Measurements from ENCODE around the gene UBE2R2. TPM values are rescaled to one million over a fixed set of nuclear protein-coding genes. Genes with fewer than 3 reads are reported as not detected.
"Not testable (repeated sequence)": the region's sequence is repeated elsewhere in the genome, so short reads cannot be mapped to it uniquely, and the experiment has no call there.

The UBE2R2 gene
- polyA plus RNA-seq, 3 donors: 30.5 to 50.1 (median 37.2) TPM

DNA sequence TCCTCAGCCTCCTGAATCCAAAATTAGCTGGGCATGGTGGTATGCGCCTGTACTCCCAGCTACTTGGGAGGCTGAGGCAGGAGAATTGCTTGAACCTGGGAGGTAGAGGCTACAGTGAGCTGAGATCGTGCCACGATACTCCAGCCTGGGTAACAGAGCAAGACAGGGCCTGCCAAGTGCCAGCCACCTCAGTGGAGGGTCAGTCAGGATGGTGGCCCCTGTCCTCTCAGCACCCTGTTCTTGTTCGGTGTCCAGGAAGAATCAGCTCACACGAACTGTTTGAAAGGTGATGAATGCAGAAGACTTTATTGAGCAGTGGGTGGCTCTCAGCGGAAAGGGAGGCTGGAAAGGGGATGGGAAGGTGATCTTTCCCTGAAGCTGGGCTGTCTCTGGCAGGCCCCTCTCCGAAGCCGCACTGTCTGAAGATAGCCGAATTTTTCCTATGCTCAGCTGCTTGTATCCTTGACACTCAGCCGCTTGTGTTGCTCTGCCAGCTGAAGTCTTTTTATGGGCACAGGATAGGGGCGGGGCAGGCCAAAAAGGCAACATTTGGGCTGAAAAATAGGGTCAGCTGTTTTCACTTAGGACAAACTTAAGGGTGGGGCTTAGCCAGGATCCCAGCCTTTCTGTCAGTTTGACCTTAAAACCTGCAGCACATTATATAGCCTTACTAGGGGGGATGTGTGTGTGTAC is 50.9 kb downstream of the UBE2R2 start:
- Histone ChIP-seq H3K27me3 (ENCODE audit: control insufficient read depth in 2 of 2, insufficient read depth in 2 of 2, low read length in 2 of 2) (no peaks in the 10 kb centered on the region), H3K79me2 (ENCODE audit: insufficient read depth, low read length) (peaks cover 97% of the 10 kb centered on the region), H4K20me1 (ENCODE audit: insufficient read depth, low read length) (peaks cover 99% of the 10 kb centered on the region), H3K4me2 (replicated peaks; ENCODE audit: extremely low read depth, low read length, poor library complexity, severe bottlenecking) (no peak overlapping the region), H3K4me1 (ENCODE audit: control insufficient read depth in 1 of 2, insufficient read depth in 2 of 2, low read length in 2 of 2) (peaks cover 11 to 15% of the 10 kb centered on the region in 2 donors), H3K9me3 (replicated peaks in 1 of 2; ENCODE audit: control insufficient read depth in 1 of 2, insufficient read depth in 1 of 2, low read length in 2 of 2) (no peaks in the 10 kb centered on the region), H3K36me3 (replicated peaks in 1 of 2; ENCODE audit: control insufficient read depth in 1 of 2, insufficient read depth in 2 of 2, low read length in 2 of 2) (peaks cover 10 to 15% of the 10 kb centered on the region in 2 donors), H3K27ac (ENCODE audit: low read depth in 1 of 2, low read length in 2 of 2) (peak overlapping the region in 1 of 2 donors; percentile 61), H2AFZ (ENCODE audit: insufficient read depth, low read depth, low read length, poor library complexity, severe bottlenecking) (no peak overlapping the region), H3K4me3 (replicated peaks in 1 of 3; ENCODE audit: low read depth in 2 of 3, low read length in 3 of 3) (no peak overlapping the region), H3K9ac (ENCODE audit: insufficient read depth, low read length, poor library complexity, severe bottlenecking) (no peak overlapping the region)
- no peak overlapping the region for H3K4me3 Mint-ChIP-seq
- 94% methylated on average over 10 of the region's 11 CpGs for WGBS (ENCODE audit: insufficient coverage)
- H3K27ac Mint-ChIP-seq: peak overlapping the region; percentile 23 to 91 (median 50)
- H3K9me3 Mint-ChIP-seq: peaks cover 0 to 2% (median 0%) of the 10 kb centered on the region in 7 donors
- no peak for DNase-seq
- intact Hi-C loops (cut with micrococcal nuclease): no loop called here
- peaks cover 7 to 35% of the 10 kb centered on the region in 2 donors for H3K36me3 Mint-ChIP-seq
- H3K4me1 Mint-ChIP-seq: peaks cover 19% of the 10 kb centered on the region
- TF ChIP-seq, protein P1, sequence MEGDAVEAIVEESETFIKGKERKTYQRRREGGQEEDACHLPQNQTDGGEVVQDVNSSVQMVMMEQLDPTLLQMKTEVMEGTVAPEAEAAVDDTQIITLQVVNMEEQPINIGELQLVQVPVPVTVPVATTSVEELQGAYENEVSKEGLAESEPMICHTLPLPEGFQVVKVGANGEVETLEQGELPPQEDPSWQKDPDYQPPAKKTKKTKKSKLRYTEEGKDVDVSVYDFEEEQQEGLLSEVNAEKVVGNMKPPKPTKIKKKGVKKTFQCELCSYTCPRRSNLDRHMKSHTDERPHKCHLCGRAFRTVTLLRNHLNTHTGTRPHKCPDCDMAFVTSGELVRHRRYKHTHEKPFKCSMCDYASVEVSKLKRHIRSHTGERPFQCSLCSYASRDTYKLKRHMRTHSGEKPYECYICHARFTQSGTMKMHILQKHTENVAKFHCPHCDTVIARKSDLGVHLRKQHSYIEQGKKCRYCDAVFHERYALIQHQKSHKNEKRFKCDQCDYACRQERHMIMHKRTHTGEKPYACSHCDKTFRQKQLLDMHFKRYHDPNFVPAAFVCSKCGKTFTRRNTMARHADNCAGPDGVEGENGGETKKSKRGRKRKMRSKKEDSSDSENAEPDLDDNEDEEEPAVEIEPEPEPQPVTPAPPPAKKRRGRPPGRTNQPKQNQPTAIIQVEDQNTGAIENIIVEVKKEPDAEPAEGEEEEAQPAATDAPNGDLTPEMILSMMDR (IDR thresholded peaks at IDR 0.05): no peak
- H3K27me3 Mint-ChIP-seq (ENCODE audit: low read depth in 3 of 3): peaks cover 0 to 3% (median 0%) of the 10 kb centered on the region in 3 donors

DNA sequence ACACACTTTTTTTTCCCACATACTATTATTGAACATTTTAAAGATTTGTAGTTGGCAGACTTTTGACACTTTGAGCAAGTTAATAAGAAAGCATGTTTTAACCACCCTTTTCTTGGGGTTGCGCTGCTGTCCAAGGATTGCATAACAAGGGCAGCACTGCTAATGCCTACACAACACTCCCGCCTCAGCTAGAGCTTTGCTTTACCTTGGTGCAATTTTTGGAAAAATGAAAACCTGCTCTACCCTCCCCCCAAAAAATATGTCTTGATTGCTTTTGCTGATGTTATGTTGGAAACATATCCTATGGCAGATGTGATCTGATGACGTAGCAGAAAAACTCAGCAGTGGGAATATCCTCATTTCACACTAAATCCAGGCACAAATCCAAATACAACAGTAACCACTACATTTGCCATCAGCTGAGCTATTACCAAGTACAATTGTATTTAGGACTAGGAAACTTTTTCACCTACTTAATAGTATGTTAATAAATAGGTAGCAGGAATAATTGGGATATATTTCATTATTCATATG is 51.5 kb downstream of the UBE2R2 start:
- H3K4me3 ChIP-seq (replicated peaks in 1 of 3; ENCODE audit: low read depth in 2 of 3, low read length in 3 of 3): no peak overlapping the region
- Mint-ChIP-seq H3K4me1 (peaks cover 19% of the 10 kb centered on the region), H3K36me3 (peaks cover 7 to 29% of the 10 kb centered on the region in 2 donors), H3K27me3 (ENCODE audit: low read depth in 3 of 3) (peaks cover 0 to 2% (median 0%) of the 10 kb centered on the region in 3 donors), H3K27ac (peak overlapping the region in 4 of 7 donors; percentile 23 to 91 (median 42)), H3K4me3 (no peak overlapping the region), H3K9me3 (peaks cover 0 to 2% (median 0%) of the 10 kb centered on the region in 7 donors)
- no CpG with 5 or more reads among the region's 3 CpGs for WGBS (ENCODE audit: insufficient coverage)
- no peak overlapping the region for H3K9ac ChIP-seq (ENCODE audit: insufficient read depth, low read length, poor library complexity, severe bottlenecking)
- H3K79me2 ChIP-seq (ENCODE audit: insufficient read depth, low read length): peaks cover 97% of the 10 kb centered on the region
- no peaks in the 10 kb centered on the region for H3K9me3 ChIP-seq (replicated peaks in 1 of 2; ENCODE audit: control insufficient read depth in 1 of 2, insufficient read depth in 1 of 2, low read length in 2 of 2)
- H4K20me1 ChIP-seq (ENCODE audit: insufficient read depth, low read length): peaks cover 99% of the 10 kb centered on the region
- no peak overlapping the region for H3K4me2 ChIP-seq (replicated peaks; ENCODE audit: extremely low read depth, low read length, poor library complexity, severe bottlenecking)
- intact Hi-C loops (cut with micrococcal nuclease): no loop called here
- peak overlapping the region in 1 of 2 donors; percentile 61 for H3K27ac ChIP-seq (ENCODE audit: low read depth in 1 of 2, low read length in 2 of 2)
- peaks cover 11 to 15% of the 10 kb centered on the region in 2 donors for H3K4me1 ChIP-seq (ENCODE audit: control insufficient read depth in 1 of 2, insufficient read depth in 2 of 2, low read length in 2 of 2)
- TF ChIP-seq, protein P1 (IDR thresholded peaks at IDR 0.05): no peak
- peaks cover 10% of the 10 kb centered on the region in 2 donors for H3K36me3 ChIP-seq (replicated peaks in 1 of 2; ENCODE audit: control insufficient read depth in 1 of 2, insufficient read depth in 2 of 2, low read length in 2 of 2)
- H2AFZ ChIP-seq (ENCODE audit: insufficient read depth, low read depth, low read length, poor library complexity, severe bottlenecking): no peak overlapping the region
- no peaks in the 10 kb centered on the region for H3K27me3 ChIP-seq (ENCODE audit: control insufficient read depth in 2 of 2, insufficient read depth in 2 of 2, low read length in 2 of 2)
- no peak for DNase-seq

DNA sequence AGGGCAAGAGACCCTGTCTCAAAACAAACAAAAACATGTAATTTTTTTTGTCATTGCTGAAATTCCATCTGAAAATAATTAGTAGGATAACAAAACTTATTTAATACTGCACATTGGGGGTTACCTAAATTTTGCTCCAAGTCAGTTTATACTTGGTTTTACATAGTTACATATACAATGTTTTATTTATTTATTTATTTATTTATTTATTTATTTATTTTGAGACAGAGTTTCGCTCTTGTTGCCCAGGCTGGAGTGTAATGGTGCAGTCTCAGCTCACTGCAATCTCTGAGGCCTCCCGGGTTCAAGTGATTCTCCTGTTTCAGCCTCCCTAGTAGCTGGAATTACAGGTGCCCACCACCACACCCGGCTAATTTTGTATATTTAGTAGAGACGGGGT is 52.3 kb downstream of the UBE2R2 start:
- H3K9me3 ChIP-seq (replicated peaks in 1 of 2; ENCODE audit: control insufficient read depth in 1 of 2, insufficient read depth in 1 of 2, low read length in 2 of 2); H3K9me3 Mint-ChIP-seq; H2AFZ ChIP-seq (ENCODE audit: insufficient read depth, low read depth, low read length, poor library complexity, severe bottlenecking); DNase-seq; H3K27me3 Mint-ChIP-seq (ENCODE audit: low read depth in 3 of 3); H3K27ac Mint-ChIP-seq; H3K4me2 ChIP-seq (replicated peaks; ENCODE audit: extremely low read depth, low read length, poor library complexity, severe bottlenecking); H3K9ac ChIP-seq (ENCODE audit: insufficient read depth, low read length, poor library complexity, severe bottlenecking); H3K4me3 ChIP-seq (replicated peaks in 1 of 3; ENCODE audit: low read depth in 2 of 3, low read length in 3 of 3); H3K4me3 Mint-ChIP-seq; H3K36me3 ChIP-seq (replicated peaks in 1 of 2; ENCODE audit: control insufficient read depth in 1 of 2, insufficient read depth in 2 of 2, low read length in 2 of 2); intact Hi-C loops (cut with micrococcal nuclease); H3K27me3 ChIP-seq (ENCODE audit: control insufficient read depth in 2 of 2, insufficient read depth in 2 of 2, low read length in 2 of 2); H3K27ac ChIP-seq (ENCODE audit: low read depth in 1 of 2, low read length in 2 of 2): not testable (repeated sequence)
- WGBS (ENCODE audit: insufficient coverage): no CpG with 5 or more reads among the region's 4 CpGs
- peaks cover 11 to 15% of the 10 kb centered on the region in 2 donors for H3K4me1 ChIP-seq (ENCODE audit: control insufficient read depth in 1 of 2, insufficient read depth in 2 of 2, low read length in 2 of 2)
- Mint-ChIP-seq H3K36me3 (peaks cover 7 to 27% of the 10 kb centered on the region in 2 donors), H3K4me1 (peaks cover 19% of the 10 kb centered on the region)
- peaks cover 99% of the 10 kb centered on the region for H4K20me1 ChIP-seq (ENCODE audit: insufficient read depth, low read length)
- peaks cover 97% of the 10 kb centered on the region for H3K79me2 ChIP-seq (ENCODE audit: insufficient read depth, low read length)

Measured in CD14-positive monocyte (primary cell).